NCI-H526 (cell line): ENCODE measurements around the gene SPAG6.

Experiments used
- DNase-seq, 2 experiments: peaks; one replicate each; lab custom pipeline; 2025; lab: John Stamatoyannopoulos, UW

Gene SPAG6

DNA sequence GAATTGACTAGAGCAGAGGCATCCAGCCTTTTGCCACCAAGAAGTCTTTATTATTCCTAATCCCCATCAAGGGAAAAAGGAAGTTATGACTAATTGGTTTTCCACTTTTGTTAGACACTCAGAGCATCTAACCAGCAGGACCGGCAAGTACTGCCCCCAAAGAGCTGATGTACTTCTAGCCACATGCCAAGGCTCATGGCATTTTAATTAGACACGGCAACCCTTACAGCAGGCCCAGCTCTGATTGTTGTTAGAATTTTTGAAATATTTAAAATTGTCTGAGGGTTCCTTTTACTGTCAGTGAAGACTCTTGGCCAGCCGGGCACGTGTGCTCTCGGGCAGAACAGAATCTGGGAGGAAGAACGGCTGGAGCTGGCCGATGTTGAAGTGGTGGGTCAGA is 114.8 kb downstream of the SPAG6 start:
- no peak for DNase-seq

DNA sequence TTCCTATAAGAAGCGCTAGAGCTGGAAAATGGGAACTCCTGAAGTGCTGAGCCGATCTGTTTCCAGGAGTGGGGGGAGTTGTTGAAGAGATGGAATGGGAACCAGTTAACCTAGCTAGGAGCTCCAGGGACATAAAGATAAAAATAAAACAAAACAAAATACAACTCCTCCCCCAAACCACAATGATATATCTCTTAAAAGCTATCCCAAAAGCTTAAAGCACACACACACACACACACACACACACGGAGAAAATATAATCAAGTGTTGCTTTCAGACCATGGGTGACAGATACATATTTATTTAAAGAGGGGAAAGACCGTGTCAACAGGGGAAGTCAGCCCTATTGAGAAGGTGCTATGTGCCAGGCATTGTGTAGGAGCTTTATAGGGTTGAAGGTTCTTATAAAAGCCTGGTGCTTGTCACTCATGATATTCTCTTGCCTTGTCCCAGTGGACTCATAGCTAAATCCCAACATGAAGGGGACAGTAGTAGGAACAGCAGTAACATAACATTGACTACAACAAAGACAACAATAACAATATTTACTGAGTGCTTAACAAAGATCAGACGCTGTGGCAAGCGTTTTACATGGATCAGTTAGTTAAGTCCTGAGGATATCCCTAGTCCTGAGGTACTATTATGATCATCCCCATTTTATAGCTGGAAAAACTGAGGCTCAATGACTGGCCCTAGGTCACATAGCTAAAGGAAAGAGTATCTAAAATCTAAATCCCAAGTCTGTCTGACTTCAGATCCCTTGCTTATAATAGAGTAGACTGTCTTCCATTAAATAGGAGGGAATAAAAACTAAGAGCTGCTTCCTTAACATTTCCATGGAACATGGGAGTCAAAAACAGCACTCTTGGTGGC is 115.5 kb downstream of the SPAG6 start:
- no peak for DNase-seq

DNA sequence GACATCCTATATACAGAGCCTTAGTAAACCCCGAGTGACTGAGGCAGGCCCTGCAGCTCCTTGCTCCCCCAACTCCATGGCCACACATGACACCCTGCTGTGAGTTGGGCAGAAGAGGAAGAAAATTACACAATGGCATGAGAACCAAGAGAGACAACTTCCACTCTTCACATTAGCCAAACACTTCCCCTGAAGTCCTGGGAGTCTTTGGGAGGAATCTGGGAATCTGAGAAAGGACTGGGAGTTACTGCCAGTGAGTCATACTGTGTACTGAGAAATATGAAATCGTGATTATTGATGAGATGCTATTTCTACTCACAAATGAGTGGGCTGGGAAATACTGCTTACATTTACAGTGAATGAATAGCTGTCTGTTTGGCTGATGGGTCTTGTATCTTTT is 116.6 kb downstream of the SPAG6 start:
- DNase-seq: no peak

DNA sequence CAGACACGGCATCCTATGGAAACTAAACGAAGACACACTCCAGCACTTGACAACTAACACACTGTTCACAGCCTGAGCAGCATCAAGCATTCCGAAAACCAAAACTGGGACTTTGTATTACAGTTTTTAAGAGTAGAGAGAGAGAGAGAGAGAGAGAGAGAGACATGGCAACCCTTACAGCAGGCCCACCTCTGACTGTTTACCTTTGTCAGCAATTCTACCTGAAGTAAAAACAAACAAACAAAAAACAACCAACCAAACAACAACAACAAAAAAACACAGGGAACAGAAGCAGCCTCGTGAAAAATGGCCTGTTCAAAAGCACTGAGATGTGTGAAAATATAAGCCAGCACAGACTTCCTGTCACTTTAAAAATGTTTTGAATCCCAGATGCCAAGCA is 118.0 kb downstream of the SPAG6 start:
- DNase-seq: no peak

DNA sequence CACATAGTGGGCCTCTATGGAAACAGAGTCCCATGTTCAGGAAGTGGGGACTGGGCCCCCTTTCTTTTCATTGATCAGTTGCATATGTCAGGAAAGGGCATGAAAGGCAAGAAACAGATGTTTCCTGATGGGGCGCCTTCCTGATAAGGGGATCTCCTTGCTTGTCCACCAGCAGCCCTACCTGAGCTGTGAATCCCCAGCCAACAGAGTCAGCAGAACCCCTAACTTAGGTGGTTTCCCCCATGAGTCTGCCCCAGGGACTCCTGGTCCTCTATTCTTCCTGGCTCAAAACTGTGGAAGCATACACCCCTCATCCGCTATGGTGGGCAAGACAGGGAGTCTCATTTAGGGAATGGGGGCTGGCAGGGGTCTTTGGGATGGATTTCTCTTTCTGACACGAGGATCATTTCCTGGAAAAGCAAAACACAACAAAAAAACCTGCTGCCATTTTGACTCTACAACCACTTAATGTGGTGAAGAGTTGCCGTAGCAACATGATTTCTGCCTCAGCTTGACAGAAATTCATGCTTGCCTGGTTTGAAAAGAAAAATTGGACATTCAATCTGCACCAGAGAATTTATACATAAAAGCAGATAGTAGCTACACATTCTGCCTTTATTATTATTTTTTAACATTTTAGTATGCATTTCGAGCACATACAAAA is 119.8 kb downstream of the SPAG6 start:
- DNase-seq: no peak

DNA sequence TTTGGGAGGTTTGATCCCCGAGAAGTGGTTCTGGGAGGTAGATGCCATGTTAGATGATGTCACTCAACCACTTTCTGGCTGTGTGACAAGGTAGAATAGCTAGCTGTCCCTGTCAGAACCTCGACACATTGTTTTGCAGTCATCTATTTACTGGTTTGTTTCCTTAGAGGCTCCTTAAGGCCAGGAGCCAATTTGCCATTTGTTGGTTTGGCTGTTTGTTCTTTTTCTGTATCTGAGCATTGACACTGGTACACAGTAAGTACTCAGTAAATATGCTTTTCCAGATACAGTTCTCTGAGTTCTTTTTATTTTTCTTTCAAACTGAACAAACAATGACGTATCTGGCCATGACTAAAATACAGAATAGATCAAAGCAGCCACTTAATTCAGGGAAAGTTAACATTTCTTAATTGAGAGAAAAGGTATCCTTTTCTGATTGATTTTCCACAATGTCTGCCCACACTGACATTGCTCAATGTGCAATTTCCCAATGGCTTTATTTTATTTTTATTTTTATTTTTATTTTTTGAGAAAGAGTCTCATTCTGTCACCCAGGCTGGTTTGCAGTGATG is 121.6 kb downstream of the SPAG6 start:
- DNase-seq: no peak
